CD1c-positive myeloid dendritic cell (primary cell): ENCODE measurements around the gene SDK2.
A peak's percentile ranks its signal among the peaks of the same experiment; 100 is the strongest.
"Not testable (repeated sequence)": the region's sequence is repeated elsewhere in the genome, so short reads cannot be mapped to it uniquely, and the experiment has no call there.

ENCODE experiments used
- DNase-seq: peaks from one replicate; pipeline ENCODE4 v3.0.0-alpha.2; 2016; ENCODE audit errors: extremely low spot score

Gene SDK2

DNA sequence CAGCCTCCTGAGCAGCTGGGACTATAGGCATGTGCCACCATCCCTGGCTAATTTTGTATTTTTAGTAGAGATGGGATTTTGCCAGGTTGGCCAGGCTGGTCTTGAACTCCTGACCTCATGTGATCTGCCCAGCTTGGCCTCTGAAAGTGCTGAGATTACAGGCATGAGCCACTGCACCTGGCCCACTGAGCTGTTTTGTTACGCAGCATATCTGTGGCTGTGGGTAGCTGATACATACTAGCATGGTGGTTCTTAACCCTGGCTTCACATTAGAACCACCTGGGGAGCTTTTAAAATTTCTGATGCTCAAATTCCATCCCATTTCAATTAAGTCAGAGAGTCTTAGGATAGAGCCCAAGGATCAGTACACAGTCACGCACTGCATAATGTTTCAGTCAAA is 190.8 kb downstream of the SDK2 start:
- not testable (repeated sequence) for DNase-seq

DNA sequence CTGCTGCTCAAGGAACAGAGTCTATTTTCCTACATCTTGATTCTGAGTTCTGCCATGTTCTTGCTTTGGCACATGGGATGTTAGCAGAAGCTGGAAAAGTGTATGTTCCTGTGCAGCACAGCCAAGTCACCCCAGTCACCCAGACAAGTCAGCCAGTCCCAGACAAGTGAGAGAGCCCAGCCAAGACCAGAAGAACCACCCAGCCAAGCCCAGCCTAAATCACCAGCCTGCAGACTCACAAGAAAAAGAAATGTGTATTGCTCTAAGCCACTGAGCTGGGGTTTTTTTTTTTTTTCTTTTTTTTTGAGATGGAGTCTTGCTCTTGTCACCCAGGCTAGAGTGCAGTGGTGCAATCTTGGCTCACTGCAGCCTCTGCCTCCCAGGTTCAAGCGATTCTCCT is 191.2 kb downstream of the SDK2 start:
- no peak for DNase-seq

DNA sequence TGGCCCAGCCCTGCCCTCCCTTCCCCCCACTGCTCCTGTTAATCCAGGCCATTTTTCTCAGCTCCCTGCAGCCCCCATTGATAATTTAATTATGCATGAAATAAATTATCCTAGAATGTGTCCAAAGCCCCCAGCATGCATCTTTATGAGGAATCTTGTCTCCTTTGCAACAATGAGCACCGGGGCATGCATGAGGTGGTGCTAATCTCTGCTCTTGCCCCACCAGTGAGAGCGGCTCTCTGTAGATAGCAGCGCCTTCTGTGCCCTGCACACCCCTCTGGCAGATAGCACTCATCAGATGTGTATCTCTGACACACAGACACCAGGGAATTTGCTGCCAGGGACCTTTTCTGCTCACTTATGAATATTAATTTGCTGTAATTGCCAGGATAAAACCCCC is 192.2 kb downstream of the SDK2 start:
- no peak for DNase-seq

DNA sequence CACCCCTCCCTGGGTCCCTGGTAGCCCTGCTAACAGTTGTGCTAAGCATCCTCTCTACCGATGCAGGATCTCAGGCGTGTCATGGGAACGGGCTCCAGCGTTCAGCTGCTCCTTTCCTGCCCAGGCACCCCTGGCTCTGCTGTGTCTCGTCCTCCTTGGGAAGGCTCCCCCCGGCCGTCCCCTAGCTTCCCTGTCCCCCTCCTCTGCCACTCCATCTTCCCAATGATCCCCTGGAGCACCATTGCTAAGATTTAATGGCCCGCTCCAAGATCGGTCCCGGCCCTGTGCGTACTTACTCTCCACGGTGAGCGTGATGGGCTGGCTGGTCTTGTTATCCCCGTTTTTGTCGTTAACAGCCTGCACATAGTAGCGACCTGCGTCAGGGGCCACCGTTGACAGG is 196.9 kb downstream of the SDK2 start:
- no peak for DNase-seq

DNA sequence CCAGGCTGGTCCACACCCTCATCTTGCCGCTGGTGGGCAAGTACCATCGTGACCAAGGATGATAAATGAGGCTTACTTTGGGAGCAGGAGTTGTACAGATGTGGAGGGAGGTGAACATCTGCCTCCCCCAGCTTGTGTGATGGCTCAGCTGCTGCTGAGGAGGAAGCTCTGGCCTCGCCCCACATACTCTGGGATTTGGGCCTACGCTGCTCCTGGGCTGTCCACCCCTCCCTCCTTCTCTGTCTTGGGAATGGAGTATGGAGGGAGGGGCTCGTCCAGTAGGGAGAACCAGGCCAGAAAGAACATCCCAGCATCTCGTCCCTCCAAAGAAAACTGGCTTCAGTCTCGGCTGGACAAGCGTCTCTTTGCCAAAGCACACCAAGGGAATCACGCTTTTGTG is 197.6 kb downstream of the SDK2 start:
- no peak for DNase-seq

DNA sequence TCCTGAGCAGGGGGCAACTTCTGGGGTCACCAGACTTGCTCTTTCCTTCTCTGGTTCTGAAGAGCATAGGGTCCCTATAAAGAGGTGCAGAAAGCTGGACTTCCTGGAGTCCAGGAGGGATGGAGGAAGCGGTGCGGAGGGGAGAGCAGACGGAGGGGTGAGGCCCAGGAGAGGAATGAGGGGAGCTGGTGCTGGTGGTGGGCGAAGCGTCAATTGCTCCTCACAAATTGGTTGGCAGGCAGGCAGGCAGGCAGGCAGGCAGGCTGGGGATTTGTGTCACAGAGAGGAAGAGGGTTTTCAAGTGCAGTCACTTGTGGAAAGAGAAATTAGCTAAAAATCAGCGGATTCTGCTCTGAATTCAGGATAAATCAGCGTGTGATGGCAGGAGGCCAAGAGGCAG is 198.8 kb downstream of the SDK2 start:
- DNase-seq: no peak

DNA sequence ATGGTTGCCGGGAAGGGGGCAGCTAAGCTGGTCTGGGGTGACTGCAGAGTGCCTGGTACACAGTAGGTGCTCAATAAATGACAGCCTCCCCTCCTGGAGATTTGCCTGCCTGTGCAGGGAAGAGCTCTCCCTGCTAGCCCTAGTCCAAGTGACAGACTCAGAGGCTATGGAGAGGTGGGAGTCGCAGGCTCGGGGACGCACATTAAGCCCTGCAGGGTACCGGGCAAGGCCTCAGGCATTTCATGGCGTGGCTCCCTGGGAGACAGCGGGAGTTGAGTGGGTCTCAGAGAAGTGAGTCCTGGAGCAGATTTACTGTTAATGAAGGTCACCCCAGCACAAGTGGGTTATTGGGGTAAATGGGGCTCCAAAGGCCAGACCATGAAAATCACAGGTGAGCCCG is 200.2 kb downstream of the SDK2 start:
- DNase-seq: no peak

DNA sequence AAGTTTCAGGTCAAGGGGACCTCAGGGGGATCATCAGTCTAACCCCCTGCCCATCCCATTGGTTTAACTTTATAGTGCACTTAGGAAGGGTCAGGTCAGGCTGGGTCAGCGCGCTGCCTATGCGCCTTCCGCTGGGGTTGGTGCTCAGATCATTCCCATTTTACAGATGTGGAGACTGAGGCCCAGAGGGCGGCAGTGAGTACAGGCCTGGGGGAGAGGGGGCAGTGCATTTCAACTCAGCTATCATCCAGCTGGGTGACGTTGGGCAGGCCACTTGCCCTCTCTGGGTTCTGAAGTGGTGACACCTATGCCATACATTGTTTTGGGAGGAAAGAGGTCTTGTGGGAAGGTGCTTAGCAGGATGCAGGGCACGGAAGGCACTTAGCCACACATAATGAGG is 204.6 kb downstream of the SDK2 start:
- no peak for DNase-seq

DNA sequence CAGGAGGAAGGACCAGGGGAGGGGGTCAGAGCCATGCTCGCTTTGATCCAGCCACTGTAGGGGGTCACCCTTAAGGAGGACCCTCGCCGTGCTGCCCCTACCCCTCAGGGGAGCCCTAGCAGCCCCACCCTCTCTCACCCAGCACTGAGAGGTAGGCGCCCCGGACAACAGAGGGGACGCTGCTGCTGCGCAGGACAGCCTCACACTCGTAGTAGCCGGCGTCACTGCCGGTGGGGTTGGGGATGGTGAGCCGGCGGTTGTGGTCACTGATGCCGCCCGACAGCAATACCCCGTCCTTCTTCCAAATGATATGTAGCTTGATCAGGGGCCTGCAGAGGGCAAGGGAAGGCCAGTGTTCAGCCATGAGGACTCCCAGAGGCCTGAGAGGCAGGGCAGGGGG is 206.4 kb downstream of the SDK2 start:
- DNase-seq: no peak

DNA sequence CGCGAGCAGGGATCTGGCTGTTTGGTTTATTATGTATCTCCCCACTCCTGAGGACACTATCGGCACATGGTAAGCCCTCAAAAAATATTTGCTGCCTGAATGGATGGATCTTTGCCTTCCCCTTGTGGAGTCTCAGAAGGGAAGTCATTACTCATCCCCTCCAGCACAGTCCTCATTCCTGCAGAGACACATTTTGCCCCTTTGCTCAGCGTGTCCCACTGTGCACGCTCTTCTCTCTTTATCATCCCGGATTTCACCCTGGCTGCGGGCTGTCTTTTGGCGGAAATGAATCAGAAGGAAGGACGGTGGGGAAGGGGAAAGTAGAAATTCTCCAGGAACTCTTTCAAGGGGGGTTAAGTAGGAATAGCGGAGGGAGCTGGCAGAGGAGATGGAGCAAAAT is 207.3 kb downstream of the SDK2 start:
- DNase-seq: no peak

DNA sequence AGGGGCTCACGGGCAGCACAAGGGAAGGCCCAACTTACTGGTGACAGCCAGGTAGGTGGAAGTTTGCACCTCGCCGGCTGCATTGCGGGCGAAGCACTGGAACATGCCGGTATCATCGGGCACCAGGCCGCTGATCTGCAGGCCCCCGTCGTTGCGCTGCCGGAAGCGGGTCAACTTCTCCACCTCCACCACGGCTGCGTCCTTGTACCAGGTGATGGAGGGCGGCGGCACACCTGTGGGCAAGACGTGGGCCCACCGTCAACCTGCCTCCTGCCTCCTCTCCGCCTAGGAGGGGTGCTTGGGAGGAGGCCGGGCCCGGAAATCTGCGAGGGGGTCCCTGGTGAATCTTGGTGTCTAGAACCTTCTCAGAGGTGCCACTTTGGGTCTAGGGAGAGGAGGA is 208.8 kb downstream of the SDK2 start:
- DNase-seq: no peak

DNA sequence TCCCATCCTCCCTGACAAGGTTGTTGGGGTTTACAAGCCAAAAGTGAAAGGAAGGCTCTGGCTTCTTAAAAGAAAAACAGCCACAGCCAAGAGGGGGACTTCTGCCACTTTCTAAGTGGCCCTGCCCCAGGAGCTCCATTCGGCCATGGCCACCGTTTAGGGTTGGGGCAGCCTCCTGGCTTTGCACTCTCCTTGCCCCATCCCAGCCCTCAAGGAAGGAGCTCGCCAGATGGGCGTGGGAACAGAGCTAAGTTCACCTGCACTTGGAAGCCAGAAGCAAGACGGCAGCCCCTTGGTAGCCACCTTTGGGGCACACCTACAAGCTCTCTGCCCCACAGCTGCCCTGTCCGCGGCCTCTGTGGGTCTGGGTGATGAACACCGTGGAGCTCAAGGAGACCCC is 210.1 kb downstream of the SDK2 start:
- no peak for DNase-seq

DNA sequence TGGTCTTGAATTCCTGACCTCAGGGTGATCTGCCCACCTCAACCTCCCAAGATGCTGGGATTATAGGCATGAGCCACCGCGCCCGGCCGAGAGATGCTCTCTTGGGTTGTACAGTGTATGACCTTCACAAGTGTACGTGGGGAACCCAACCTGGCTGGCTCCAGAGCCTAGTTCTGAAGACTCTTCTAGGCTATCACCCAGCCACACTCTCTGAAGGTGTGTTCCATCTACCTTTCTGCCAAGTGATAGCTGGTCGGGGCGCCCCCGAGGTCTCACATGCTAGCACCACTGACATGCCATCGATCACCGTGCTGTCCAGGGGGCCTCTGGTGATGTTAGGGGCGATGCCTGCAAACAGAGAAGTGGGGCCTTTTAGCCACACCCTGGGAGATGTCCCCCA is 210.7 kb downstream of the SDK2 start:
- no peak for DNase-seq

DNA sequence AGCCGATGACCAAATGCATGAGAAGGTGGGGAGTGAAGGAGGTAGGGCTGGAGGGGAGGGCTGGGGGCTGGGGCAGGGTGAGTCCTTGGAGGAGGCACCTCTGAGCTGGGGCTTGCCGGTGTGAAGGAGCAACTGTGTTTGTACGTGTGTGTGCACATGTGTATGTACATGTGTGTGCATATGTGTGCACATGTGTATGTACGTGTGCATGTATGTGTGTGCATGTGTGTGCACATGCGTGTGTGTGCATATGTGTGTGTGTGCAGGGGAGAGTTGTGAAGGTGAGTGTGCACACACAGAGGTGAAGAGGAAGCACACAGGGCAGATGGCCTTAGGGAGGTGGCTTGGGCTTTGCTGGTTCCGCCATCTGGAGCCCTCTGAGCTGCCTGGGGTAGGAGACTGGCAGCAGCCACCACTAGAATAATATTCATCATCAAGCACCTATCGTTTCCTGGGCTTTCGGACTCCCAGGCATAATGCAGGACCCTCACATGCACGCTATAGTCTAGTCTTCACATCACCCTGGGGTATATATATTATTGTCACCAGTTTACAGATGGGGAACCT is 211.5 kb downstream of the SDK2 start:
- no peak for DNase-seq

DNA sequence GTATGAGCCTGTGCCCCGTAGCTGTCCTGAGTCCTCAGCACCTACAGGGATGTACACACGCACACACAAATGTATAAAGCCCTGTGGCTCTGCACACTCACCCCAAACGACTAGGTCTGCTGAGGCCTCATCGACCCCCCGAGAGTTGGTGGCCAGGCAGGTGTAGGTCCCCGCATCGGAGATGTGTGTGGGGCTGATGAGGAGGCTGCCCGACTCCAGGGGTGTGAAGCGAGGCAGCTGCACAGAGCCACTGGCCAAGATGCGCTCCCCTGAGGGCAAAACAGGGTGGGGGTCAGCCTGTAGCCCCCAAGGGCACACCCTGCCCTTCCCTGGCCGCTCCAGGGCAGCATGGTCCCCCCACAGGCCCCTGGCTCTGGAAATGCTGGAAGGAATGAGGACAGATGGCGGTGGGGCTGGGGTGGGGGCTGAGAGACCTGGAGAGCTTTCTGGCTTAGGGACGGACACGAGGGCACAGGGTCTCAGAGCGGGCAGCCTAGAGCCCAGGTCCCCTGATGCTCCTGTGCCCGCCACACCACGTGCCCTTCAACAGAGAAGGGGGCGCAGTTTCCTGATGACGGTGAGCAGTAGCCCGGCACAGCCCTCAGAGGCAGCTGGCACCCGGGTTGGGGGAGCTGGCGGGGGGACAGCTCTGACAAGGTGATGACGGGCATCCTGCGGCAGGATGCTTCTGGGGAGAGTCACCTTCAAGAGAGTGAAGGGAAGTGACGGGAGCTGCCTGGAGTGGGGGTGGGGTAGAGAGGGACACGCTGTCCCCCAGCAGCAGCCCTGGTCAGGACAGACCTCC is 212.6 kb downstream of the SDK2 start:
- DNase-seq: no peak

DNA sequence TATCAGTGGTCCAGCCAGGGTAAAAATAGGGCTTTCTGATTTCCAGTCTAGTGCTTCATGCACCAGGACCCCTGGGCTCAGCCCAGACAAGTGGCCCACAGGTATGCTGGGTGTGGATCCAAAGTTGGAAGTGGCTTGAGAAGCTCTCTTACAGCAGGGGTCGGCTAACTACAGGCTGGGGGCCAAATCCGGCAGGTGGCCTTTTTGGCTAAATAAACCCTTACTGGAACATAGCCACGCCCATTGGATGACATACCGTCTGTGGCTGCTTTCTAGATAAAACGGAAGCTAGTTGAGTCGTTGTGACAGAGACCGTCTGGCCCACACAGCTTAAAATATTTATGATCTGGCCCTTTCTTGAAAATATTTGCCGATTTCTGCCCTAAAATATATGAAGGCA is 213.4 kb downstream of the SDK2 start:
- DNase-seq: peak; percentile 80

DNA sequence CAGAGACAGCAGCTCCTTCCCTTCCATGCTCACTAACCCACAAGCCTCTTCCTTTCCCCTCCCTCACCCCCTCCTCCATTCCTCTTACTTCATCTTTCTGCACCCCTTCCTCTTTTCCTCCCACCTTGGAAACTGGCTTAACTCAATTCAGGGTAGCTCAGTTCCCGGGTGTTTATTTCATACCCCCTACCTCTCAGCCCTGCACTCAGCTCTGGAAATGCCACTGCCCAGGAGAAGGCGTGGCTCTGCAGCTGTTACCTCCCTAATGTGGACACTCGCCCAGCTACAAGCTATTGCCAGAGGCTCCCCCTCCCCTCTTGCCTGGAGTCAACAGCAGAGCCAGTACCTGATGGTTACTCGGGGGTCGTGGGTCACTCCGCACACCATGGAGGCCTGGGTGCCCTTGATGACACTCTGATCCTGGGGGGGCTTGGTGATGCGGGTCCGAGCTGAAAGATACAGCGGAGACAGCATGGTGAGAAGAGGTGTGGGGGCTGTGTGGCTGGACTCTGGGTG is 214.0 kb downstream of the SDK2 start:
- peak; percentile 22 for DNase-seq

DNA sequence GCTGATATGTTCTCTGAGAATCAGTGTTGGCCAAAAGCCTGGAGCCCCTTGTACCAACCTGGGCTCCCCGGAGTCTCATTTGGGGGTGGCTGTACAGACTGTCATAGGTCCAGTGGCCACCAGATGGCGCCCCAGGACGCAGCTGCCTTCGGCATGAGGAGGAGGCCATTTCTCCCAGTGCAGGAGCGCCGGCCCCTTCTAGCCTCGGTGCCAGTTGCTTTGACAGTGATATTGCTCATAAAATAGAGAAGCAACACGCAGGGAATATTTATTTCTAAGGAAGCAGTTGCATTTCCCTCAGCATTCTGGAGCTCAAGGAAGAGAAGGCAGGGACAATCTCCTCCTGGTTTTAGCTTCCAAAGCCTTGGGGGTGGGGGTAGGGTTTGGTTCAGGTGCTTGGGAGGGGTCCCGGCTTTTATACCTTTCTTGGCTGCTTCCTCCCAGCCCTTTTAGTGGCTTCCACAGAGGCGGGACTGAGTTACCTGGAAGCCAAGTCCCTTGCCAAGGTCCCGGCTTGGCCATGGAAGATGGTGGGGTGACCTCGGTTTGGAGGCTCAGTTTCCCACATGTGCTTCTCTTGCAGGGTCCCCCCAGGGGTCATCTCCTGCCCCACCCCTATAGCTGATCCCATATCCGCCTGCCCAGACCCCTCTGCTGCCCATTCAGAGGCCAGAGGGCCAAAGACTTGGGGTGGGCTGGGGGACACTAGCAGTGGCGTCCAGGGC is 214.6 kb downstream of the SDK2 start:
- peak; percentile 93 for DNase-seq

DNA sequence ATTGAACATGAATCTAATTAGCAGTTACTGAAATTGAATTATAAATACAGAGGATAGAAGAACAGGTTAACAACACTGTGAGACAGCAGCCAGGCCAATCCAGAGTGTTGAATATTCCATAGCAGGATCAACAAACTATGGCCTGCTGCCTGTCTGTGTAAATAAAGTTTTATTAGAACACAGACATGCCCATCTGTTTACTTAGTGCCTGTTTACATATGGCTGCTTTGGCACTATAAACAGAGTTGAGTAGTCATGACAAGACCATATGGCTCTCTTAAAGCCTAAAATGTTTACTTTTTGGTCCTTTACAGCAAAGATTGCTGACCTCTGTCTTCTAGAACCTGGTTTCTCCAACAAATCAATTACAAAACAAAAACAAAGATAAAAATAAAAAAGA is 217.0 kb downstream of the SDK2 start:
- no peak for DNase-seq

DNA sequence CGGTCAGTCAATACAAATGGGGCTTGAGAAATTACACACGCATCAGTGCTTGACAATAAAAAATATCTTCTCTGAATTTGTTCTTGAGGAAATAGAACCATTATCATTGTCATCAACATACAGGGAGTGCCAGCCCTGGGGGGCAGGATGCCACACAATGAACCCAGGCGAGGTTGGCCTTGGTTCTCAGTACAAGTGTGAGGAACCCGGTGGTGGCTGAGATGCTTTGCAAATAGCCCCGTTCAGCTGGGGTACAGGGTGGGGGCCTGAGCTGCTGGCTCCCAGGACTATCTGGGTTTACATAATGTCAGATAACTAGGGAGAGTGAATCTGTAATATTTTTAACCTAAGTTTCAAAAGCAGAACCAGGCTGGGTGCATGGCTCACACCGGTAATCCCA is 219.7 kb downstream of the SDK2 start:
- no peak for DNase-seq

DNA sequence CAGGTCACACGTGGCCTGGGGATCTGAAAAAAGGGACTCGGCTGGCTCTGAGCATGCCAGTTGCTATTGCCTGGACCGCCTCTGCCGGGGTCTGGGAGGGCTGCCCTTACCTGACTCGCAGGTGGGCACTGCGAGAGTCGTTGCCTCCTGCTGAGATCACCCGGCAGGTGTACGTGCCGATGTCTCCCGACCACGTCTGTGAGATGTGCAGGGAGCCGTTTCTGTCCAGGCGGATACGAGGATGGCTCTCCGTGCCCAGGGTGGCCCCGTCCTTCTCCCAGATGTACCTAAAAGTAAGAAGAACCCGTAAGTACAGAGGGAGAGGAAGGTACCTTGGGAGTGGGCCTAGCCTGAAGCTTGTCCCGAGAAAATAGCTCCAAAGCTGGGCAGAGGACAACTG is 220.4 kb downstream of the SDK2 start:
- DNase-seq: no peak

DNA sequence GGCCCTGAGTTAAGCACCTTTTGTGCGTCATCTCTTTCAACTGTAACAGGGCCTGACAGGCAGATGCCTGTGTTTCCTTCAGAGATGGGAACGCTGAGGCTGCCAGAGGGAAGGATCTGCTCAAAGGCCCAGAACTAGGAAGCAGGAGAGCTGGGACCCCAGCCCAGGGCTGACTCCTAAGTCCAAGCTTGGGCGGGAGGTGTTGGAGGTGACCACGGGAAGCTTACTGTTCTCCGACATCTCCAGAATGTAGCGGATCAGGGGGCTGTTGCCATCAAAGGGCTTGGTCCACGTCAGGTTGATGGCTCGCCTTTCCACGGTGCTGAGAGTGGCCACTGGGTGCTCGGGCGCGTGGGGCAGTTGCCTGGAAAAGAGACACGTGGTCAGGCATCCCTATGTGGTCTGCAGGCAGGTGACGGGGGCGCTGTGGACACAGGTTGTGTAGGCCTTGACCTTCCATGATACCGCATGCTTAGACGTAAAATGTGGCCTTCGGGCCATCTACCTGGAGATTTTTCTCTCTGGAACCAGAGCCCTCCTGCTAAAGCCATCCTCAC is 221.0 kb downstream of the SDK2 start:
- DNase-seq: no peak

DNA sequence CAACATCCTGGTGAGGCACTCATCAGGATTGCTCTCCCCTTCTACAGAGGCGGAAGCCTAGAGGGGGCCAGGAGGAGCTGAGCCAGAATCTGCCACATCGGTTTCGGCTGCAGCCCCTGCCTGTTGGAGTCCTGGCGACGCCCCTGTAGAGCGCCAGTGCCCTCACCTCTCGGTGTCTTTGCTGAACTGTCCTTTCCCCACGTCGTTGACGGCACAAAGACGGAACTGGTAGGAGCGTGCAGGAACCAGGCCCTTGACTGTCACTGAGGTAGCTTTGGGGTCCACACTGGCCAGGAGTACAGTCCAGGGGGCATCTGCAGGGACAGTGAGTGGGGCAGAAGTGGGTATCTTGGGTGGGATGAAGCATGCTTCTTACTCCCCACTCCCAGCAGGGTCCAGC is 222.1 kb downstream of the SDK2 start:
- no peak for DNase-seq
